K562 (cell line): ENCODE data around the gene KCNB1. TPM values are rescaled to one million over a fixed set of nuclear protein-coding genes. Genes with fewer than 3 reads are reported as not detected.

Source experiments
- ATAC-seq: fragments of 200-7000 bp; cut with Tn5 transposase; 3 replicates; pipeline ENCODE4 v1.9.1; 2020; ENCODE audit warnings: moderate library complexity
- BruUV-seq: library from RNA; stranded (reverse); fragments of 400-500 nt; replicated peaks from 2 replicates; lab custom pipeline; 2021; lab: Mats Ljungman, UMichigan
- CTCF ChIA-PET: fragments of 300-600 bp; formaldehyde crosslinking; extraction: SDS; loops from one replicate; lab custom pipeline; 2021; ENCODE audit warnings: low intra/inter-chr PET ratio; lab: Yijun Ruan, JAX
- POLR2A ChIA-PET: fragments of 300-600, 350-650 bp; sonication (Branson Sonifier 250); formaldehyde crosslinking; extraction: SDS; loops from one replicate; lab custom pipeline; 2021; ENCODE audit warnings: antibody characterized with exemption, inconsistent platforms; lab: Yijun Ruan, JAX
- DNase-seq, 4 experiments: peaks; one replicate each; pipeline versions ENCODE4 v3.0.0 to v3.0.0-alpha.2; 2011 to 2018; ENCODE audit warnings: low spot score in 3 of 4, mixed read lengths in 3 of 4; ENCODE audit errors: extremely low read depth in 1 of 4
- FAIRE-seq: peaks from 2 replicates; lab custom pipeline; 2011; peaks lifted over from hg19 to GRCh38; lab: Jason Lieb, UNC
- H2AFZ ChIP-seq: 2 replicates; pipeline ENCODE4 v1.6.0; 2011; ENCODE audit warnings: low read depth, low read length, control low read depth, inconsistent platforms
- H3K27ac ChIP-seq: fragments of 200-600 bp; 3 replicates; pipeline ENCODE4 v1.8.0; 2011; ENCODE audit warnings: low read depth, mild to moderate bottlenecking, control low read depth, inconsistent platforms, low read length, moderate library complexity, mixed read lengths; ENCODE audit errors: extremely low read depth
- H3K27me3 ChIP-seq, 2 experiments: fragments of 300-600 bp in 1 of 2; 2 replicates in 1 of 2; 3 replicates in 1 of 2; pipeline versions ENCODE4 v1.6.0 to v1.8.0; 2011; ENCODE audit warnings: inconsistent platforms in 2 of 2, low read length in 2 of 2, mild to moderate bottlenecking in 1 of 2, mixed read lengths in 1 of 2, moderate library complexity in 1 of 2; ENCODE audit not compliant: control insufficient read depth in 2 of 2, insufficient read depth in 2 of 2
- H3K36me3 ChIP-seq: fragments of 300-600 bp; 3 replicates; pipeline ENCODE4 v1.8.0; 2011; ENCODE audit warnings: mild to moderate bottlenecking, low read length, inconsistent platforms; ENCODE audit not compliant: control insufficient read depth, insufficient read depth
- H3K4me1 ChIP-seq, 2 experiments: fragments of 200-600 bp in 1 of 2; replicated peaks in 1 of 2; 2 replicates in 1 of 2; 3 replicates in 1 of 2; pipeline versions ENCODE4 v1.5.1 to v1.8.0; 2011; ENCODE audit warnings: inconsistent platforms in 2 of 2, low read length in 2 of 2, mild to moderate bottlenecking in 1 of 2, mixed read lengths in 1 of 2, moderate library complexity in 1 of 2; ENCODE audit not compliant: control insufficient read depth in 2 of 2, insufficient read depth in 2 of 2
- H3K4me2 ChIP-seq: 2 replicates; pipeline ENCODE4 v1.6.1; 2011; ENCODE audit warnings: low read length, control low read depth, inconsistent platforms, mixed read lengths; ENCODE audit not compliant: insufficient read depth
- H3K4me3 ChIP-seq: fragments of 200-600 bp; sonication (generic), shearing (Covaris generic); 2 replicates; pipeline ENCODE4 v1.5.1; 2016; ENCODE audit warnings: control low read depth, inconsistent platforms
- H3K79me2 ChIP-seq: fragments of 200-600 bp; 3 replicates; pipeline ENCODE4 v1.8.0; 2011; ENCODE audit warnings: low read length, inconsistent platforms; ENCODE audit not compliant: control insufficient read depth, insufficient read depth
- H3K9ac ChIP-seq, 2 experiments: 2 replicates each; pipeline versions ENCODE4 v1.6.0 to v1.6.1; 2011; ENCODE audit warnings: low read depth in 2 of 2, low read length in 2 of 2, control low read depth in 1 of 2, inconsistent platforms in 1 of 2, mild to moderate bottlenecking in 1 of 2, mixed read lengths in 1 of 2; ENCODE audit not compliant: insufficient read depth in 1 of 2
- H3K9me1 ChIP-seq: one replicate; pipeline ENCODE4 v1.6.0; 2011; ENCODE audit warnings: inconsistent platforms, mild to moderate bottlenecking, low read length, moderate library complexity; ENCODE audit not compliant: control insufficient read depth, insufficient read depth
- H3K9me3 ChIP-seq: replicated peaks from 2 replicates; pipeline ENCODE4 v1.5.1; 2011; ENCODE audit warnings: low read depth, low read length, inconsistent platforms; ENCODE audit not compliant: control insufficient read depth, insufficient read depth
- H4K20me1 ChIP-seq: replicated peaks from 2 replicates; pipeline ENCODE4 v1.6.1; 2011; ENCODE audit warnings: low read length, inconsistent platforms, mixed read lengths; ENCODE audit not compliant: control insufficient read depth, insufficient read depth
- FUS ChIP-seq: fragments of 200-400 bp; formaldehyde crosslinking; optimal IDR thresholded peaks from 2 replicates; pipeline ENCODE3; 2017; ENCODE audit warnings: low read depth, low read length
- KAT2B ChIP-seq: IDR thresholded peaks from one replicate; pipeline ENCODE4 v1.6.1; 2012; ENCODE audit warnings: low read depth, mild to moderate bottlenecking, control low read depth, inconsistent platforms, low read length, moderate library complexity
- NCOR1 ChIP-seq: fragments of 450-650 bp; IDR thresholded peaks from 2 replicates; pipeline ENCODE4 v1.6.1; 2016; ENCODE audit warnings: mild to moderate bottlenecking, moderate library complexity
- POU5F1 ChIP-seq: fragments of 150-350 bp; IDR thresholded peaks from 2 replicates; pipeline ENCODE4 v1.6.1; 2014; ENCODE audit warnings: borderline replicate concordance, low read length, low read depth, mild to moderate bottlenecking; ENCODE audit not compliant: partially characterized antibody
- RBM25 ChIP-seq: fragments of 200-400 bp; formaldehyde crosslinking; IDR thresholded peaks from 2 replicates; pipeline ENCODE4 v1.6.1; 2018; ENCODE audit warnings: low read length, low read depth, moderate library complexity; ENCODE audit not compliant: severe bottlenecking
- ZNF277 ChIP-seq: fragments of 250-450 bp; sonication (Bioruptor Pico); IDR thresholded peaks from 2 replicates; pipeline ENCODE4 v1.8.0; 2022; ENCODE audit warnings: inconsistent platforms, mild to moderate bottlenecking, moderate library complexity, borderline replicate concordance
- ZNF644 ChIP-seq: fragments of 200-800 bp; sonication (Bioruptor generic); IDR thresholded peaks from 2 replicates; pipeline ENCODE4 v1.6.1; 2016; ENCODE audit warnings: low read depth, missing genetic modification characterization, missing compliant biosample characterization
- ZNF699 ChIP-seq: fragments of 250-450 bp; sonication (Bioruptor Pico); IDR thresholded peaks from 2 replicates; pipeline ENCODE4 v1.8.0; 2021; ENCODE audit warnings: mild to moderate bottlenecking, moderate library complexity; ENCODE audit not compliant: insufficient replicate concordance
- WGBS: fragments of 100-300 bp; shearing (Covaris generic); methylation state at CpG from one replicate; pipeline ENCODE4 v1.1.6; 2016; ENCODE audit warnings: low coverage, mixed read lengths; ENCODE audit not compliant: insufficient coverage; ENCODE audit errors: missing lambda C conversion rate; 5-methylcytosine and 5-hydroxymethylcytosine counted together
- in situ Hi-C: fragments of 300-500 bp; cut with MboI; formaldehyde crosslinking; loops from 4 replicates; pipeline ENCODE4 v1.15.0; 2018; ENCODE audit warnings: inconsistent platforms, mixed read lengths
- intact Hi-C: fragments of 100-400 bp; cut with micrococcal nuclease; formaldehyde crosslinking; loops from 2 replicates; pipeline ENCODE4 v1.14.2; 2022
- polyA plus RNA-seq, 8 experiments: library from polyadenylated mRNA; depleted of rRNA in 4 of 8; stranded (reverse) in 5 of 8; unstranded in 3 of 8; fragments of >200 nt; fragmentation: Nextera tagmentation in 2 of 8; fragmentation: Illumina TruSeq in 1 of 8; extraction: Ambion mirVana in 2 of 8; extraction: Trizol in 1 of 8; gene quantifications; 2 replicates each; pipeline versions ENCODE4 v1.2.1 to v1.2.3, GENCODE V29; 2011 to 2014; ENCODE audit warnings: inconsistent platforms in 1 of 8, missing spikeins in 1 of 8
- total RNA-seq, 7 experiments: library from RNA; depleted of rRNA in 6 of 7; stranded (reverse); fragments of >200 nt in 6 of 7; fragmentation: Illumina TruSeq in 2 of 7; extraction: Trizol in 2 of 7; gene quantifications; 2 replicates each; pipeline versions ENCODE4 v1.2.1 to v1.2.3, GENCODE V29; 2011 to 2021; ENCODE audit warnings: low replicate concordance in 1 of 7
- TF ChIP-seq, protein P1 (sequence below): fragments of 200-400 bp; formaldehyde crosslinking; IDR thresholded peaks from 2 replicates; pipeline ENCODE4 v1.6.1; 2017; ENCODE audit warnings: mild to moderate bottlenecking, low read depth, low read length, moderate library complexity

KCNB1 gene
- total and polyA plus RNA-seq, 9 of the 15 experiments (the other 6 are each of a cell fraction or from before 2014, with no cell fraction given), result 0.01 to 0.06 TPM; not detected in 7

DNA sequence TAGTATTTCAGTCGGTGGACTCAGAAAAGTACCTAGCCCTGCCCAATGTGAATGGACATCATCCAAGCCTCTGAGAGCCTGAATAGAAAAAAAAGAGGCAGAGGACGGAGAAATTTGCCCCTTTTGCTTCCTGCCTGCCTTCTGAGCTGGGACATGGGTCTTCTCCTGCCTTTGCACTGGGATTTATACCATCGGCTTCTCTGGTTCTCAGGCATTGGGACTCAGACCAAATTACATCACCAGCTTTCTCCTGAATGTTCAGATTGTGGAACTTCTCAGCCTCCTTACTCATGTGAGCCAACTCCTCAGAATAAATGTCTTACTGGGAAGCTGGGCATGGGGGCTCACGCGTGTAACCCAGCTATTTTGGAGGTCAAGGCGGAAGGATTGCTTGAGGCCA is 19.8 kb downstream of the KCNB1 start (continued):
- no peak for TF ChIP-seq KAT2B

DNA sequence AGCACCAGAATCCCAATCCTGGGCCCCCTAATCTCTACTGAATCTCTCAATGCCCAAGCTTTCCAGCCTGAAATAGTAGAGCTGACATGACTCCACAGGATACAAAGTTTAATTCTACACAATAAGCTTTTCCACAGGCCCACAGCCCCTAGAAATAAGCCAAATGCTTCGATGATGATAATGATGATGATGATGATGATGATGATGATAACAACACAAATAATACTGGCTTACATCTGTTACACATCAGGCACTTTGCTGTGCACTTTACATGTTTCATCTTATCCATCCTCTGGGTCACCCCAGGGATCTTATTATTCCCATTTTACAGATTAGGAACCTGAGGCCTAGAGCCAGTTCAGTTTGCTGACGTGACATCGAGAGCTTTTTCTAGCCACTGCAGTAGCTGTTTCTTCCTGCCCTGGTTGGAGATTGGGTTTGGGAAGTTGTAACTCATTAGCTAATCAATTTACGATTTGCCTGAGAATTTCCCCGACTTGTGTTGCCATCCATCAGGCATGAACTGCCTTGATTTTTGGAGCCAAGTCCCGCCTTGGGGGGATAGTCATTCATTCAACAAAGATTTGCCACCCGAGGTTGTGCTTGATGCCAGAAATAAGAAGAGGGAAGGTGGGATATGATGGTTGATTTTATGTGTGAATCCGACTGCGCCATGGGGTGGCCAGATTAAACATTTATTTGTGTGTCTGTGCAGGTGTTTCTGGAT is 20.4 kb downstream of the KCNB1 start:
- ATAC-seq (no peak), DNase-seq (no peak), FAIRE-seq (no peak)
- Histone ChIP-seq H3K9me3 (no peaks in the 10 kb centered on the region), H3K4me1 (no peaks in the 10 kb centered on the region), H3K79me2 (no peaks in the 10 kb centered on the region), H3K27ac (no peak overlapping the region), H3K9me1 (no peaks in the 10 kb centered on the region), H2AFZ (no peak overlapping the region), H3K27me3 (peaks cover 14 to 47% of the 10 kb centered on the region in 2 experiments; a peak in 4 of 5 replicates), H3K36me3 (no peaks in the 10 kb centered on the region), H4K20me1 (no peaks in the 10 kb centered on the region), H3K9ac (no peak overlapping the region), H3K4me2 (no peak overlapping the region), H3K4me3 (no peak overlapping the region)
- 0% methylated on average over 9 of the region's 9 CpGs for WGBS
- in situ Hi-C loops (no loop called here), intact Hi-C loops (no loop called here)
- ChIA-PET POLR2A (interaction anchor here (0.7 to 0.8 kb wide), 2 partner anchors 32 to 332 kb away, joined by 3 read pairs; no protein-coding TSS in a partner anchor), CTCF (interaction anchor here (0.6 kb wide), 1 partner anchor 71 kb away, joined by 3 read pairs; no protein-coding TSS in a partner anchor)
- BruUV-seq, result no TSS peak
- TF ChIP-seq RBM25 (peak; percentile 52), ZNF277 (CRISPR knock-in tag) (no peak), ZNF699 (CRISPR knock-in tag) (no peak), POU5F1 (no peak), ZNF644 (tag) (no peak), FUS (no peak), NCOR1 (no peak)
- TF ChIP-seq, protein P1, sequence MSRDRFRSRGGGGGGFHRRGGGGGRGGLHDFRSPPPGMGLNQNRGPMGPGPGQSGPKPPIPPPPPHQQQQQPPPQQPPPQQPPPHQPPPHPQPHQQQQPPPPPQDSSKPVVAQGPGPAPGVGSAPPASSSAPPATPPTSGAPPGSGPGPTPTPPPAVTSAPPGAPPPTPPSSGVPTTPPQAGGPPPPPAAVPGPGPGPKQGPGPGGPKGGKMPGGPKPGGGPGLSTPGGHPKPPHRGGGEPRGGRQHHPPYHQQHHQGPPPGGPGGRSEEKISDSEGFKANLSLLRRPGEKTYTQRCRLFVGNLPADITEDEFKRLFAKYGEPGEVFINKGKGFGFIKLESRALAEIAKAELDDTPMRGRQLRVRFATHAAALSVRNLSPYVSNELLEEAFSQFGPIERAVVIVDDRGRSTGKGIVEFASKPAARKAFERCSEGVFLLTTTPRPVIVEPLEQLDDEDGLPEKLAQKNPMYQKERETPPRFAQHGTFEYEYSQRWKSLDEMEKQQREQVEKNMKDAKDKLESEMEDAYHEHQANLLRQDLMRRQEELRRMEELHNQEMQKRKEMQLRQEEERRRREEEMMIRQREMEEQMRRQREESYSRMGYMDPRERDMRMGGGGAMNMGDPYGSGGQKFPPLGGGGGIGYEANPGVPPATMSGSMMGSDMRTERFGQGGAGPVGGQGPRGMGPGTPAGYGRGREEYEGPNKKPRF, result no peak
